ENCODE measurements around the gene ELANE.

- TF ChIP-seq GATA2 (IDR thresholded peaks at IDR 0.05; ENCODE audit: low read depth, low read length) = no peak
- TF ChIP-seq GATA3 (IDR thresholded peaks at IDR 0.05; ENCODE audit: low read depth, low read length) = no peak
These were observed 49.9 kb downstream of the ELANE start for GRCh38 chr19:902093-902370.
